ENCODE data around the gene KLHL29. TPM values are rescaled to one million over a fixed set of nuclear protein-coding genes. Genes with fewer than 3 reads are reported as not detected.

The KLHL29 gene
- total RNA-seq, 2 experiments from 2014 or later, result 2.5 to 2.7 TPM

DNA sequence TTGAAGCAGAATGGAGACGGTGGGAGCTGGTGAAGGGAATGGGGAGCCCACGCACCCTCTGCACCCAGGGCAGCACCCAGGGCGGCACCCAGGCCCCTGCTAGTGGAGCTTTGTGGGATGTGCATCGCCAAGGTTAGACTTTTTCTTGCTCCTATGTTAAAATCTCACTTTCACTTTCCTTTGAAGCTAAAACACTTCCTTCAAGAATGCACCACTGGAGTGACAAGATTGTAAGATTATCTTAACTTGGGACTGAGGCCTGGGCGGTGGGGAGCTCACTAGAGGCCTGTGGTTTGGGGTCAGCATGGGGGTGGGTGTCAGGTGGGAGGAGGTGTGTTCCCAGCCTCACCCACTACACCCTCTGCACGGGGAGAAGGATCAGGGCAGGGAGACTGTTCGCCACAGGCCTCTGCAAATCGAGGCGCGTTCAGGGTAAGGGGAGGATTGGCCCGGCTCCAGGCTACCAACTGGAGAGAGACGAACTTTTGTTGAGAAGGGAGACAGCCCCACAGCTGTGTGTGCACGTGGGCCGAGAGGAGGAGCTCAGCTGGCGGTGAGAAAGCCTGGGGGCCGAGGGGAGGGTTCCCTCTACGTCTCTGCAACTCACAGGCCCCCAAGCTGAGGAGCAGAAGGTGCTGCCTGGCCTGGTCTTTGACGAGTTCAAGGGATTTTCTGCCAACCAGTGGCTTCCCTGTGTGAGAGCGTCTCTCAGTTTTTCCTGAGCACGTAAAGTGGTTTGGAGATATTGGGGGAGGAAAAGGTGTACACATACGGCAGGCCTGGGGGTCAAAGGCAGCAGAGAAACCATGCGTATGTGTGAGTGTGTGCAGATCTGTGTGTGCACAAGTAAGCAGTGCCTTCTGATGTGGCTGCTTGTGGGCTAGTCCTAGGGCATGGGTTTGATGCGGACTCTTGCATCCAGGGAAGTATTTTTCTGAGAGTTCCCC lies 147.7 kb downstream of the KLHL29 start:
- intact Hi-C loops (cut with DNase I, micrococcal nuclease), result loop anchor here in 1 of 2 experiments (2.0 kb wide), 1 partner anchor 80 kb away; no protein-coding TSS in a partner anchor
- TF ChIP-seq, protein P1, sequence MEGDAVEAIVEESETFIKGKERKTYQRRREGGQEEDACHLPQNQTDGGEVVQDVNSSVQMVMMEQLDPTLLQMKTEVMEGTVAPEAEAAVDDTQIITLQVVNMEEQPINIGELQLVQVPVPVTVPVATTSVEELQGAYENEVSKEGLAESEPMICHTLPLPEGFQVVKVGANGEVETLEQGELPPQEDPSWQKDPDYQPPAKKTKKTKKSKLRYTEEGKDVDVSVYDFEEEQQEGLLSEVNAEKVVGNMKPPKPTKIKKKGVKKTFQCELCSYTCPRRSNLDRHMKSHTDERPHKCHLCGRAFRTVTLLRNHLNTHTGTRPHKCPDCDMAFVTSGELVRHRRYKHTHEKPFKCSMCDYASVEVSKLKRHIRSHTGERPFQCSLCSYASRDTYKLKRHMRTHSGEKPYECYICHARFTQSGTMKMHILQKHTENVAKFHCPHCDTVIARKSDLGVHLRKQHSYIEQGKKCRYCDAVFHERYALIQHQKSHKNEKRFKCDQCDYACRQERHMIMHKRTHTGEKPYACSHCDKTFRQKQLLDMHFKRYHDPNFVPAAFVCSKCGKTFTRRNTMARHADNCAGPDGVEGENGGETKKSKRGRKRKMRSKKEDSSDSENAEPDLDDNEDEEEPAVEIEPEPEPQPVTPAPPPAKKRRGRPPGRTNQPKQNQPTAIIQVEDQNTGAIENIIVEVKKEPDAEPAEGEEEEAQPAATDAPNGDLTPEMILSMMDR (IDR thresholded peaks at IDR 0.05), result no peak
- H3K36me3 ChIP-seq (ENCODE audit: insufficient read depth, low read length), result no peaks in the 10 kb centered on the region
- peak; percentile 19 to 60 (median 38) for DNase-seq
- Mint-ChIP-seq H3K9me3 (no peaks in the 10 kb centered on the region), H3K27me3 (no peaks in the 10 kb centered on the region), H3K4me3 (peak overlapping the region; percentile 92), H3K27ac (peak overlapping the region; percentile 94), H3K4me1 (ENCODE audit: low read depth) (peaks cover 40% of the 10 kb centered on the region), H3K36me3 (ENCODE audit: low read depth) (no peaks in the 10 kb centered on the region)
- ATAC-seq (ENCODE audit: poor library complexity), result peak; percentile 79
- peaks cover 40% of the 10 kb centered on the region for H3K4me1 ChIP-seq (ENCODE audit: insufficient read depth, low read length)
- ChIA-PET CTCF (no interaction called here), POLR2A (interaction anchor here (0.7 to 1.7 kb wide), 4 partner anchors 22 to 148 kb away, joined by 3 to 4 read pairs (median 3); partner anchors contain the start of gene KLHL29)
- H3K27ac ChIP-seq (ENCODE audit: low read depth in 1 of 2, low read length in 2 of 2), result peak overlapping the region; percentile 44 to 58
- no peaks in the 10 kb centered on the region for H3K27me3 ChIP-seq (ENCODE audit: control insufficient read depth in 1 of 2, insufficient read depth in 2 of 2, low read length in 2 of 2)
- H3K9me3 ChIP-seq (ENCODE audit: control insufficient read depth in 1 of 2, insufficient read depth in 1 of 2, low read length in 2 of 2), result no peaks in the 10 kb centered on the region
- H3K4me3 ChIP-seq (ENCODE audit: low read length), result peak overlapping the region; percentile 53

DNA sequence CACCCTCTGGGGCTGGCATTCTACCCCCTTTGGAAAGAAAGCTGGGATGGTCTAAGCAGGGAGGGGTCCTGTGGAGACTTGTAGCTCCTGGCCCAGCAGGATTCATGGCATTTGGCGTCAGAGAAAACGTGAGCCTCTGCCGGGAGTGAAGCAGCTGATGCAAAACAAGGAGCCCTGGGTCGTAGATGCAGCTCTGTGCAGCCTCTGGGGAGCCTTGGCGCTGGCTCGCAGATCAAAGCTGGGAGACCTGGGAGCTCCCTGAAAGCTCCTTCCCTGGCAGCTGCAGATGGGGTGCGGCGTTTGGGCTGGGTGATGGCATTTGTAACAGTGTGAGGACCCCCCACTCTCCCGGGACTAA lies 148.3 kb downstream of the KLHL29 start:
- ChIA-PET POLR2A (interaction anchor here (1.7 kb wide), 1 partner anchor 146 kb away, joined by 4 read pairs; no protein-coding TSS in a partner anchor), CTCF (no interaction called here)
- no peak for ATAC-seq (ENCODE audit: poor library complexity)
- Histone ChIP-seq H3K36me3 (ENCODE audit: insufficient read depth, low read length) (no peaks in the 10 kb centered on the region), H3K4me1 (ENCODE audit: insufficient read depth, low read length) (peaks cover 40% of the 10 kb centered on the region), H3K9me3 (ENCODE audit: control insufficient read depth in 1 of 2, insufficient read depth in 1 of 2, low read length in 2 of 2) (no peaks in the 10 kb centered on the region), H3K4me3 (ENCODE audit: low read length) (peak overlapping the region; percentile 53), H3K27me3 (ENCODE audit: control insufficient read depth in 1 of 2, insufficient read depth in 2 of 2, low read length in 2 of 2) (no peaks in the 10 kb centered on the region), H3K27ac (ENCODE audit: low read depth in 1 of 2, low read length in 2 of 2) (no peak overlapping the region)
- intact Hi-C loops (cut with DNase I, micrococcal nuclease), result loop anchor here in 1 of 2 experiments (2.0 kb wide), 1 partner anchor 81 kb away; no protein-coding TSS in a partner anchor
- no peak for DNase-seq
- Mint-ChIP-seq H3K36me3 (ENCODE audit: low read depth) (no peaks in the 10 kb centered on the region), H3K9me3 (no peaks in the 10 kb centered on the region), H3K27ac (peak overlapping the region; percentile 94), H3K4me3 (peak overlapping the region; percentile 92), H3K4me1 (ENCODE audit: low read depth) (peaks cover 45% of the 10 kb centered on the region), H3K27me3 (no peaks in the 10 kb centered on the region)
- TF ChIP-seq, protein P1 (IDR thresholded peaks at IDR 0.05), result no peak

DNA sequence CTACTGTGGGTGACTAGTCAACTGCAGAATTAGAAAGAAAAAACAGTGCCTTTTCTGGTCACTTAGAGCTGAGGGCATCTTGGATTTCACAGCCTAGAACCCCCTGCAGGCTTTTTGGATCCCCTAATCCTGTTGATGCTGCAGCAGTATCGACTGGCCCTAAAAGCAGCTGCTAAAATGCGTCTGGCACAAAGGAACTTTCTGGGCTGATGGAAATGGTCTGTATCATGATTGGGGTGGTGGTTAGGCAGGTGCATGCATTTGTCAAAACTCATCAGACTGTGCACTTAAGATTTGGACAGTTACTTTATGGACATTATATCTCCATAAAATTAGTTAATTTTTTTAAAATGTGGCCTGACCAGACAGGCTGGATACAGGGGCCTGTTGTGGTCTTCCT lies 149.8 kb downstream of the KLHL29 start:
- intact Hi-C loops (cut with DNase I, micrococcal nuclease), result no loop called here
- CTCF ChIA-PET, result no interaction called here
- H3K9me3 ChIP-seq (ENCODE audit: control insufficient read depth in 1 of 2, insufficient read depth in 1 of 2, low read length in 2 of 2), result no peaks in the 10 kb centered on the region
- TF ChIP-seq, protein P1 (IDR thresholded peaks at IDR 0.05), result no peak
- ATAC-seq (ENCODE audit: poor library complexity) (no peak), DNase-seq (no peak)
- H3K36me3 Mint-ChIP-seq (ENCODE audit: low read depth), result no peaks in the 10 kb centered on the region
- H3K4me3 Mint-ChIP-seq, result no peak overlapping the region
- peaks cover 40% of the 10 kb centered on the region for H3K4me1 ChIP-seq (ENCODE audit: insufficient read depth, low read length)
- no peaks in the 10 kb centered on the region for H3K36me3 ChIP-seq (ENCODE audit: insufficient read depth, low read length)
- peaks cover 45% of the 10 kb centered on the region for H3K4me1 Mint-ChIP-seq (ENCODE audit: low read depth)
- no peak overlapping the region for H3K27ac ChIP-seq (ENCODE audit: low read depth in 1 of 2, low read length in 2 of 2)
- POLR2A ChIA-PET, result interaction anchor here (0.5 kb wide), 1 partner anchor 314 kb away, joined by 3 read pairs; no protein-coding TSS in a partner anchor
- no peak overlapping the region for H3K4me3 ChIP-seq (ENCODE audit: low read length)
- no peaks in the 10 kb centered on the region for H3K27me3 ChIP-seq (ENCODE audit: control insufficient read depth in 1 of 2, insufficient read depth in 2 of 2, low read length in 2 of 2)
- no peaks in the 10 kb centered on the region for H3K27me3 Mint-ChIP-seq
- no peak overlapping the region for H3K27ac Mint-ChIP-seq
- no peaks in the 10 kb centered on the region for H3K9me3 Mint-ChIP-seq
